GM18507 (cell line): Measurements from ENCODE around the gene AKAP4.

Experiments used
- DNase-seq: peaks from one replicate; pipeline ENCODE4 v3.0.0; 2011; ENCODE audit warnings: low read depth; ENCODE audit not compliant: insufficient read length; ENCODE audit errors: extremely low spot score
- FAIRE-seq: peaks from 2 replicates; lab custom pipeline; 2011; peaks lifted over from hg19 to GRCh38; lab: Jason Lieb, UNC

Gene AKAP4

GRCh38 chrX:50147972-50148371 lies 52.8 kb downstream of the AKAP4 start:
- FAIRE-seq (no peak), DNase-seq (no peak)
